NCI-H748 (cell line): ENCODE results near the gene WDR45.

ENCODE experiments used
- DNase-seq: peaks from one replicate; lab custom pipeline; 2025; ENCODE audit not compliant: unreplicated experiment; lab: John Stamatoyannopoulos, UW

The WDR45 gene

DNA sequence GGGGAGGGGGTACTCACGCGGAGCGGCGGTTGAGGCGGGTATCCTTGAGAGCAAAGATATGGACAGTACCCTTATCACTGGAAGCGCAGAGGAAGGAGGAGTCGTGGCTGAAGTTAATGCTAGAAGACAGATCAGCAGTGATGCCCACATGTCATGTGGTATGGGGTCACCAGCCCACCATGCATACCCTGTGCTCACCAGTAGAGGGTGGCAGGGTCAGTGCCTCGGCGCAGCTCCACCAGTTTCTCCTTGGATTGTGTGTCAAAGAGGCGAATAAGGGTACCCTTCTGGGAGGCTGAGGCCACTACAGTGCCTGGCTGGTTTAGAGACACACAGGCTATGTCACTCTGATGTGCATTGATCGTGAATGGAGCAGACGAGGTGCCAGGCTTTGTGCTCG is 4.3 kb downstream of the WDR45 start:
- no peak for DNase-seq

DNA sequence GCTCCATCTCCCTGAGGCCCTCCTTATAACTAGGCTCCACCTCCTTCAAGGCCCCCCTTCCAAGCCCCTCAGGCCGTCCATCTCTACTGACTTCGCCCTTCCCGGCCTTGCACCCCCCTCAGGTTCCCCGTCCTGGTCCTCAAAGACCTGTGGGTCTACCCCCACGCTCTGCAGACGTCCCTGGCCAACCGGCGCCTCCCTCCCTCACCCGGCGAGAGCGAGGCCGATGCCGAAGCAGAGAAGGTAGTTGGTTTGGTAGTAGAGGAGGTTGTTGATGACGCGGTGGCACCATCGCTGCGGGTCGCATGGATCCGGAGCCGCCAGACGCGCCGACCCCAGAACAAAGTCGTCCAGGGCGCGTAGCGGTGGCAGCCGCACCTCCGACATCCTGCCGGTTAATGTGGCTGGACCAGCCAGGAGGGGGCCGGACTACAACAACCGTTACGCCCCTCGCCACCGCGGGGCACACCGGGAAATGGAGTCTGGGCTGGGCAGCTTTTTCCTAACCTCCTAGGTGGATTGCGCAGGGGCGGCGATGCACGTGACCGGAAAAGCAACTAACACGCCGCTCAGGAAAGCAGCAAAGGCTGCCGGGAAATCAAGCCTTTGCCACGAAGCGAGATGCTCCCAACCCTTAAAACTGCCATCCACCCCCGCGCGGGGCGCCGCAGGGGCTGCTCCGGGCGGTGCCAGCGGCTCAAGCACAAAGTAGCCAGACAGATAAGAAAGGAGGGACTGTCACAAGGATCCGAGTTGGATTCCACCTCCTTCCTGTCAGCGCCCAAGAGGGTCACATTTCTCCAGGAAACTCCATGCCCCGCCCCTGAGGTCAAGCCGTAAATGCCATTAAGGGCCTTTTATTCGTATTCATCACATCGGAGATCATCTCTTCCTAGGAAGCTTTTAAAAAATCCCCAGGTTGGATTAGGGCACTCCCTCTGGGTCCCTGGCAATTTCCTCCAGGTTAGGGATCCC is 5.8 kb downstream of the WDR45 start, which contains the start of gene PRAF2:
Gene PRAF2 (minus strand): TSS at position 402 of the 975 bp plus-strand sequence. CDS start 15 bp downstream, at position 387.
- peak; percentile 95 for DNase-seq

DNA sequence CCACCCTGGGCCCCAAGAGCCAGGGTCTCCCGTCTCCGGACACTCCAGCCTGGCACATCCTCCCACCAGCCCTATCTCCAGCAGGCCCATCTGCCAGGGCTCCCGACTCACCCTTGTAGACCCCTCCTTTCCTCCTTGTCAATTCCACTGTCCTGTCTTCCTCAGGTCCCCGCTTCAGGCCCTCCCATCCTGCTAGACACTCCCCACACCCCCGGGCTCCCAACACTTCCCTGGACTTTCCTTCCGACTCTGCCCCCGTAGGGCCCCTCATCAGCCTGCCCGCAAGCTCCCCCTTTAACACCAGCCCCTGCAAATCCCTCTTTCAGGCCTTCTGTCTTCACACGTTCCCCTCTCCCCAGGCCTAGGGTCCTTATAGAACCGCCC is 7.0 kb downstream of the WDR45 start:
- DNase-seq: no peak

DNA sequence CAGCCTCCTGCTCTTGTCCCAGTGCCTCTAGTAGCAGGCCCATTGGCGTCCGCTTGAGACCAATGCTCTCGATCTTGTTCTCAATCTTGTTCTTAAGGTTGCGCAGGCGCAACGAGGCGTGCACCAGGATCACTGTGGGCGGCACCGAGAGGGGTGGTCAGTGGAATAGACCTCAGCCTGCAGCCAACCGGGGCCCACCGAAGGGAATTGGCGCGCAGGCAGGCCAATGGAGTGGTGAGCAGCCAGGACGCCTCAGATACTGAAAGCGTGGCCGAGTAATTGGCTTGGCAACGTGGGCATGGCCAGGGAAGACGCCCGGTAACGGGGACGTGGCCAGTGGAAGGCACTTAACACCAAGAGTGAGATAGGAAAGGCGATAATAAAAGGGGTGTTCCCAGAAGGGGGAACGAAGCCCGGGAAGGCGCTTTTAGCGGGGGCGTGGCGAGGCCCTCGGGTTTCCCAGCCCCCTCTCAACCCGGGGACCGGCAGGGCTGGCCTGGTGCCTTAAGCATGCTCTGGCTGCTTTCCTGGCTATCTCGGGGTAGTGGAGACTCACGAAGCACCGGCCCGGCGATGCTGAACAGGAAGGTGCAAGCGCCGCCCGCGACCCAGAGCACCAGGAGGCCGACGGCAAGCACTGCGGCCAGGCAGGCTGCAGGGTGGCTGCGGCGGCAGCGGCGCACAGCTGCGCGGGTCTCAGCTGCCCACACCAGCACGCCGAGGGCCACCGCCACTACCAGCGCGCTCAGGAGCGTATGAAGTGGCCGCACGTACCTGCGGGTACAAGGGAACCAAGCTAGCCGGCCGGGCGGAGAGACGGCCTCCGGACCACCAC is 7.6 kb downstream of the WDR45 start:
- no peak for DNase-seq

DNA sequence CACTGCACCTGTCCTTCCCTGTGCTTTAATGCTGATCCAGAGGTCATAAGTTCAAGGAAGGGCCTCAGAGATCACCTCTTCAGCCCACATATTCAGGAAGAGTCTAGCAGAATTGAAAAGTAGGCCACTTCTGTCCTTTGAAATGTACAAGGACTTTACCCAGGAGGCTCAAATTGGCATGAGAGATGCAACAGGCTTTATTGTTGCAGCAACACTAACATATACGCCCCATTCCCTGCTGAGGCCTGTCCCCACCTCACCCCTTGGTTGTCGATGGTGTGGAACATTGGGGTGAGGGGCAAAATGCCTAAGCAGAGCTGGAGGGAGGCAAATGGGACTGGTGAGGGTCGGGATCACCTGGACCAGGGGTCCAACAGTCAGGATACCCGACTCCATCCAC is 8.7 kb downstream of the WDR45 start:
- DNase-seq: no peak

DNA sequence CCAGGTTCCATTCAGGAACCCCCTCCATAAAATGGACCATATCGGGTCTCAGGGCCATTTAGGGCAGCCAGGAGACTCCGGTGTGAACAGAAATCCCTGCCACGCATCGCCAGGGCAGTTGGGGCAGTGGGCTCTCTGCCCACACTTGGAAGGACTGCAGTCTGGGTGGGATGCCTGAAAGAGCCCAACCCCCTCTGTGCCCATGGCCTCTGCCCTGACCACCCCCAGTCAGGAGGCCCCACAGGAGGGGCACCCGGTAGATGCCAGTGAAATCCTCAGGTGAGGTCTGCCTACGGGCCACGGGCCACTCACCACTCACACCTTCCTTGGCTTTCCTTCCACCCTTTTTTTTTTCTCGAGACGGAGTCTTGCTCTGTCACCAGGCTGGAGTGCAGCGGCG is 10.6 kb downstream of the WDR45 start:
- DNase-seq: no peak

DNA sequence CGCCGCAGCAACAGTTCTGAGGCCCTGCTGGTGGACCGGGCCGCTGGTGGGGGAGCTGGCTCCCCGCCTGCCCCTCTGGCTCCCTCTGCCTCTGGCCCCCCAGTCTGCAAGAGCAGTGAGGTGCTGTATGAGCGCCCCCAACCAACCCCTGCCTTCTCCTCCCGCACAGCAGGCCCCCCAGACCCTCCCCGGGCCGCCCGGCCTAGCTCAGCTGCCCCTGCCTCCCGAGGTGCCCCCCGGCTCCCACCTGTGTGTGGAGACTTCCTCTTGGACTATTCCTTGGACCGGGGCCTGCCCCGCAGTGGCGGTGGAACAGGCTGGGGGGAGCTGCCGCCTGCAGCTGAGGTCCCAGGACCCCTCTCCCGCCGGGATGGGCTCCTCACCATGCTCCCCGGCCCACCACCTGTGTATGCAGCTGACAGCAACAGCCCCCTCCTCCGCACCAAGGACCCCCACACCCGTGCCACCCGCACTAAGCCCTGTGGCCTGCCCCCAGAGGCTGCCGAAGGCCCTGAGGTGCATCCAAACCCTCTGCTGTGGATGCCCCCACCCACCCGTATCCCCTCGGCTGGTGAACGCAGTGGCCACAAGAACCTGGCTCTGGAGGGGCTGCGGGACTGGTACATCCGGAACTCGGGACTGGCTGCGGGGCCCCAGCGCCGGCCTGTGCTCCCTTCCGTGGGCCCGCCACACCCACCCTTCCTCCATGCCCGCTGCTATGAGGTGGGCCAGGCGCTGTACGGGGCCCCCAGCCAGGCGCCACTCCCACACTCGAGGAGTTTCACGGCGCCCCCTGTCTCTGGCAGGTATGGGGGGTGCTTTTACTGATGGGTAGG is 12.2 kb downstream of the WDR45 start:
- DNase-seq: no peak

DNA sequence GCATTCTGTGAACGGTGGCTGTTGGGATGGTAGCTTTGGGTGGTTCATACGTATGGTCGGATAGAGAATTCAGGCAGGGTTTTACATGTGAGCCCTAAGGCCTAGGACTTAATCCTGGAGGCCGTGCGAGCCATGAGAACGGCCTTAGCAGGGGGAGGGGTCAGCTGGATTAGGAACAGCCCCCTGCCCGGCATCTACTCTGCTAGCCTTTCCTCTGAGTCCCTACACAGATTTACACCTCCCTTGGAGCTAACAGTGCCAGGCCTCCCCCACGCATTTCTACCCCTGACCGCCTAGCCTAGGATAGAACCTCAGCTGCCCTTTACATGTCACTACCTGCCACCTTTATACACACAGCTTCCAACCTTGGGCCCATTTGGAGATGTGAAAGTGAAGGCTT is 13.0 kb downstream of the WDR45 start:
- no peak for DNase-seq

DNA sequence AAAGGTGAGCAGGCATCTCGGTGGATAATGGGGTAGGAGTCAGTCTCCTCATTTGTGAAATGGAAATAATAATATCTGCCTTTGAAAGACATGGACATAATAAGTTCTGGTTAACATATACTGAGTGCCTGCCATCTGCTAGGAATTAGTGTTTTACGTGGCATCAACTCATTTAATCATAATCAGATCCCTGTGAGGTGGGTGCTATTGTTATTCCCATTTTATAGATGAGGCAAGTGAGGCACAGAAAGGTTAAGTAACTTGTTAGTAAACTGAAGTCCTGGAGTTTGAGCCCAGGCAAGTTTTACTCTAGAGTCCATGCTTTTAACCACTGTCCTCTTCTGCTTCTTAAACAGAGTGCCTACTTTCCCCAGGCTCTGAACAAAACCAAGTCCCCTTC is 13.4 kb downstream of the WDR45 start:
- DNase-seq: no peak

DNA sequence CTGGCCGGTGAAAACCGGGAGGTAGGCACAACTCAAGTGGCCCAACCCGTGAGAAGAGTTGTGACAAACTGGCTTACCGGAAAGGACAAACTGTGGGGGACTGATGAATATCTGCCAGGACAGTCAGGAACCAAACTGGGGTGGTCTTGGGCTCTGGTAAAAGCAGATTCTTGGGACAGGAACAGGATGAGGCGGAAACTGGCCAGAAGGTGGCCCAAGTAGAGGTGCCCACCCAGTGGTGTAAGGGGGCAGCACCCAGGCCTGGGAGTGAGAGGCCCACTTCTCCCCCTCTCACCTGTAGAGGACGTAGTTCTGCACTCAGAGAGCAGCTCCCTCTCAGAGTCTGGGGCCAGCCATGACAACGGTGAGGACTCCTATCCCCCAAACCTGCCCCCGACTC is 15.0 kb downstream of the WDR45 start:
- DNase-seq: no peak

DNA sequence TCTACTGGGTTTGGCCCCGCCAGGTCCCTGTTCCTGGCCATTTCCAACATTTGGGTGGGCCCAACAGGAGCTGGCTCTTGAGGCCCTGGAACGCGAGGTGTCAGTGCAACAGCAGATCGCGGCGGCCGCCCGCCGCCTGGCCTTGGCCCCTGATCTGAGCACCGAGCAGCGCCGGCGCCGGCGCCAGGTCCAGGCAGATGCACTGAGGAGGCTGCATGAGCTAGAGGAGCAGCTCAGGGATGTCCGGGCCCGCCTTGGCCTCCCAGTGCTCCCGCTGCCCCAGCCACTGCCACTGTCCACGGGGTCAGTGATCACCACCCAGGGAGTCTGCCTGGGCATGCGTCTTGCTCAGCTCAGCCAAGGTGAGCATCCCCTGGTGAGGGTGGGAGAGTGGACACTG is 15.4 kb downstream of the WDR45 start:
- DNase-seq: no peak

DNA sequence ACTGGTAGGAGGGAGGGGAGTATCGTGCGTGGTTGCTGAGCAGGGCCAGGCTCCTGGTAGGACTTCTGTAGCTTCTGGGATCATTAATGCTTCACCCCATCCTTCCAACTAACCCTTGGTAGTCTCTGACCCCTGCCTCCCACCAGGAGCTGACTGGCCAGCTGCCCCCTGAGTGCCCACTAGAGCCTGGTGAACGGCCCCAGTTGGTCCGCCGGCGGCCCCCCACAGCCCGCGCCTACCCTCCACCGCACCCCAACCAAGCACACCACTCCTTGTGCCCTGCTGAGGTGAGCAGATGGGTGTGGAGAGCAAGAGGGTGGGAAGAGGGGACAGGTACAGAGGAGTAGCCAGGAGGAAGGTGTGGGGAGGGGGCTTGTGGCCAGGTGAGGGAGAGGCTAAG is 16.0 kb downstream of the WDR45 start:
- DNase-seq: no peak

DNA sequence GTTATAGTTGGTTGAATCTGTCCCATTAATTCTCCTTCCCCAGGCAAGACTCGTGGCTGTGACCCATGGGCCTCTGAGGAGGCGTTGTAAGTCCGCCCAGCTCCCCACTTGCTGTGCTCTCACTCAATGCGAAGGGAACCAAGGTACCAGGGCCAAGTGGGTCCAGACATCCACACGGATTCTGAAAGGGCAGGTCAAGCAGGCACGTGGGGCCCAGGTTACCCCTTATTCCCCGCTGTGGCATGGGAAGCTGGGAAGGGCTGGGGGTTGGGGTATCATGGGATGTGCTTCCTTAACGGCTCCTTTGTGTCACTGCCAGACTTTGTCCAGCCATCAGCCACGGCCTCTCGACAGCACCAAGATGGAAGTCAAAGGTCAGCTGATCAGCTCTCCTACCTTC is 17.8 kb downstream of the WDR45 start:
- DNase-seq: no peak

DNA sequence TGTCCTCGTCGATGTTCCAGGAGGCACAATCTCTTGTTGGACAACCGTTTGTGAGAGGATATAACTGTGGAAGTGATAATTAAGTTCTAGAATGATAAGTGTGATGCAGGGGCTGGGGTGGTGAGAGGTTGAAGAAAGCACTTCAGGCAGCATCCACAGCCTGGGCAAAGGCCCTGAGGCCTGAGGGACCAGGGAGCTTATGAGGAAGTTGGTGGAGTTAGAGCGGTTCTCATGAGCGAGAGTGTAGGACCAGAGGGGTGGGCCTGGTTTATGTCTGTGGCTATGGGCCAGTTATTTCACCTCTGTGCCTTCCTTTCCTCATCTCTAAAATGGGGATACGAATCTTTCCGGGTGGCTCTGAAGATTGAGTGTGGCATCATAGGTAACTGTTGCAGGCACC is 18.2 kb downstream of the WDR45 start:
- DNase-seq: no peak

DNA sequence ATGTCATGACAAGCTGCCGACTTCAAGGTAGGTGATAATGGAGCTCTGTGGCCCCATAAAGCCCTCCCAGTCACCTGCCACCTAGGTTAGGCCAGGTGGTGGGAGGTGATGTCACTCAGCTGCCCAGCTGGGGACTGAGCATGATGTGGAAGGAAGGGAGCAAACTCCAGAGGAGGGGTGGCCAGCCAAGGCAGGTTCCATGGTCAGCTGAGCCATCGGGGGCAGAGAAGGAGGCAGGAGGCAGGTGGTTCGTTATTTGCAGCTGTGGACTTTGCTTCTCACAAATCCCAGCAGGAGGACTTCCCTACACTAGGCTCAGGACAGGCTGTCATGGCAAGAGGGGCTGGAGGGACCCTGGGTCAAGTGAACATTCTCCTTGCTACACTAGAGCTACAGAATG is 18.8 kb downstream of the WDR45 start:
- DNase-seq: no peak

DNA sequence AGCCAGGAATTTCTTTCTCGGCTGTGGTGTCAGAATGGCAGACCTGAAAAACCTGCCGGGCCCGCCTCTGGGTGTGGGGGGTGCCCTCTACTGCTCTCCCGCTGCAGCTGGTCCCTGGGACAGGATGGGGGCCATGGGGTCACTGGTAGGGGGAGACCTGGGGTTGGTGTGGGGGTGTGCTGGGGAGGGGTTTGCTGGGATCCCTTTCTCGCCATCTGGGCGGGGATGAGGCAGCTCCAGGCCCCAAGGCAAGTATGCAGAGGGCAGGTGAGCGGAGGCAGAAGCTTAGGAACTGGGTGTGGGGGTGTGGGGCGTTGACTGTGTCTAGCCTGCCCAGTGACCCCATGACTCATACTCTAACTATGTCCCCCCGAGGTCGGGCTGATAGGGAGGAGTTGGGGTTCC is 20.0 kb downstream of the WDR45 start:
- no peak for DNase-seq

DNA sequence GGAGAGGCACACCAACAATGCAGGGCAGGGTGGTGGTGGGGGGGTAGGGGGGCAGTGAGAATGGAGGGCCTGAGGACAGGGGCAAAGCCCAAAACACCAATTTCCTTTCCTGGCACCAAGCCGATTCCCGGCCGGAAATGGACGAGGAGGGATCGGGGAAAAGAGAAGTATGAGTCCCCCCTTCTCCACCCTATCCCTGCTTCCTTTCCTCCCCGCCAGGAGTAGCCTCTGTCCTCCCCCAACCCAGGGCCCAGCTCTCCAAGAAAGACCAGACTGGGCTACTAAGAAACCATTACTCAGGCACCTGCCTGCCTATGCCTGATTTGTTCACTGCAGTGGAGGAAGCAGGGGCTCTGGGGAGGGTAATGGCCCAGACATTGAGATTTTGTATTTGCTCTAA is 20.5 kb downstream of the WDR45 start:
- no peak for DNase-seq

DNA sequence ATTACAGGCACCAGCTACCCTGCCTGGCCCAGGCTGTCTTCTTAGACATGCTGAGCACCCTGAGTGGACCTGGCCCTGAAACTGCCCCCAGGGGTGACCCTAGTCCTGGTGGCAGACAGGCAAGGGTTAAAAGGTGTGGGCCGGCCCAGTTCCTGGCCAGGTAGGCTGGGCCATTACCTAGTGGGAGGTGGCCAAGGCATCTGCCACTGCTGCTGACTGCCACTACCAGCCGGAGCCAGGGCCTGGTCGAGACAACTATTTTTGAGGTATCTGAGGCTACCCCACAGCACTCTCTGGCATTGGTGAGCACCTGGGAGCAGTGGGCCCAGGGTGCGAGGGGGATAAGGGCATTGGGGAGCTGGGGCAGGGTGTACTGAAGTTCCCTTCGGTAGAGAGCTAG is 20.9 kb downstream of the WDR45 start, which contains the start of gene CCDC120:
Gene CCDC120 (plus strand): TSS at position 206 of the 400 bp plus-strand sequence. CDS start 3,043 bp downstream, outside the sequence.
- no peak for DNase-seq

DNA sequence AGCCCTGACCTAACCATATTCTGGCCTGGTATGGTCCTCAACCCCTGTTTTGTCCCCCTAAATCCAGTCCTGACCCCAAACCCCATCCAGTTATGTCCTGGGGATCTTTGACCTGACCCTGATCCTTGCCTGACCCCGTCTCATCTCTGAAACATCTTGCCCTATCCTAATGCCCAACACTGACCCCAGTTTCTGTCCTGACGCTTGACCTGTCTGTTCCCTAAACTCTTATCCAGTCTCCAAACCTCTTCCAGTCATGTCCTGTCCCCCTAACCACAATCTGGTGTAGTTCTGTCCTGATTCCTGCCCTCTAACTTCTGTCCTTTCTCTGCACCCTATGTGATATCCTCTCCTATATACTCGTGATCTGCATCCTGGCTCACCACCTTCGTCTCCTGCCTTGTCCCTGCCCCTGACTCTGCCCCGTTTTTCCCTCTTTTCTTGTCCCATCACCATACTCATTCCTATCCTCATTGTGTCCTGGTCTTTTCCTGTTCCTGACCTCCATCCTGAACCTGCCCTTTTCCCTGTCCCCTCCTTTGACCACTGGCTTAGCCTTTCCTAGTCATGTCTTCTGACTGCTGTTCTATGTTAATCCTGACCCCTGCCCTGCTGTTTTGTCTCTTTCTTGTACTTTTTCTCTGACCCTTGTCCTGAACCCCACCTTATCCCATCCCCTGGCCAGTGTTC is 25.5 kb downstream of the WDR45 start:
- no peak for DNase-seq
